Measurements from ENCODE around the gene ZEB2. TPM values are rescaled to one million over a fixed set of nuclear protein-coding genes. Genes with fewer than 3 reads are reported as not detected.

ZEB2 gene
- total RNA-seq, 1 donor from 2014 or later: 106 TPM

DNA sequence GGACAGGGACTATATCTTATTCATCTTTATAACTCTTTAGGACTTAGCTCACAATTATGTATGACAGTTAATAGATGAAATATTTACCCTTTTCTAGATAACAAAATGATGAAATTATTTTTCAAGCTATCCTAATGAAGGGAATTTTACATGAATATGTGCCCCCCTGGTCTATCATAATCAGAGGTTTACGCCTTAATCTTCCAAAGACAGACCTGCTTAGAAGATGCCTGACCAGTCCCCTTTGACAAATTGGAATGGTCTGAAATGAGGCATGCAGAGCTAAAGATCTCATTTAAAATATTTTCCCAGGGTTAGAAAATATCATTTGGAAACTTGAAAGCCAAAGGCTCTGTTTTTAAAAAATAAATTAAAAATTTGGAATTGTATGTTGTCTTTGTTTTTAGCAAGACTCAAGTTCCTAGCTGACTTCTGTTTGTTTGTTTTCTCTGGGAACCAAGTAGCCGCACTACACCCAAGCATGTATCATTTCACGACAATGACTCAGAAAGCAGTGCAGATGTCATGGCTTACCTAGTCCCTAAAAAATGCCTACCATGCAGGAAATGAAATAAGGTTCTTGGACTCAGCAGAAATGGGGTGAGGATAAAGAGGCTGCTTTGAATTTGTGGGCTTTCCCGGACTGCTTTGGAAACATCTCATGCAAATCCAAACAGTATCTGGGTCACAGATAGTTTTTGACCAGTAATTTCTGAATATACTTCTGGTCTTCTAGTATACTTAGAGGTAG is 162.1 kb downstream of the ZEB2 start:
- Histone ChIP-seq H3K4me1 (no peaks in the 10 kb centered on the region), H4K20me1 (ENCODE audit: low read depth) (no peaks in the 10 kb centered on the region), H3K9ac (no peak overlapping the region), H3K27me3 (no peaks in the 10 kb centered on the region), H3F3A (ENCODE audit: low read depth) (no peaks in the 10 kb centered on the region), H3K4me2 (no peak overlapping the region), H2AFZ (replicated peaks) (no peak overlapping the region), H3K27ac (no peak overlapping the region), H3K79me2 (ENCODE audit: low read depth) (no peaks in the 10 kb centered on the region), H3K9me3 (ENCODE audit: low read depth) (no peaks in the 10 kb centered on the region), H3K4me3 (no peak overlapping the region), H3K36me3 (no peaks in the 10 kb centered on the region)
- H3K36me3 Mint-ChIP-seq: no peaks in the 10 kb centered on the region
- H3K4me3 Mint-ChIP-seq: no peak overlapping the region
- H3K27ac Mint-ChIP-seq: no peak overlapping the region
- DNase-seq (ENCODE audit: low spot score): no peak
- H3K4me1 Mint-ChIP-seq: peaks cover 14% of the 10 kb centered on the region
- H3K27me3 Mint-ChIP-seq (ENCODE audit: insufficient read depth, low read depth): no peaks in the 10 kb centered on the region
- peaks cover 4% of the 10 kb centered on the region for H3K9me3 Mint-ChIP-seq
- no peak for TF ChIP-seq EZH2 (IDR thresholded peaks at IDR 0.05)
- TF ChIP-seq, protein P1, sequence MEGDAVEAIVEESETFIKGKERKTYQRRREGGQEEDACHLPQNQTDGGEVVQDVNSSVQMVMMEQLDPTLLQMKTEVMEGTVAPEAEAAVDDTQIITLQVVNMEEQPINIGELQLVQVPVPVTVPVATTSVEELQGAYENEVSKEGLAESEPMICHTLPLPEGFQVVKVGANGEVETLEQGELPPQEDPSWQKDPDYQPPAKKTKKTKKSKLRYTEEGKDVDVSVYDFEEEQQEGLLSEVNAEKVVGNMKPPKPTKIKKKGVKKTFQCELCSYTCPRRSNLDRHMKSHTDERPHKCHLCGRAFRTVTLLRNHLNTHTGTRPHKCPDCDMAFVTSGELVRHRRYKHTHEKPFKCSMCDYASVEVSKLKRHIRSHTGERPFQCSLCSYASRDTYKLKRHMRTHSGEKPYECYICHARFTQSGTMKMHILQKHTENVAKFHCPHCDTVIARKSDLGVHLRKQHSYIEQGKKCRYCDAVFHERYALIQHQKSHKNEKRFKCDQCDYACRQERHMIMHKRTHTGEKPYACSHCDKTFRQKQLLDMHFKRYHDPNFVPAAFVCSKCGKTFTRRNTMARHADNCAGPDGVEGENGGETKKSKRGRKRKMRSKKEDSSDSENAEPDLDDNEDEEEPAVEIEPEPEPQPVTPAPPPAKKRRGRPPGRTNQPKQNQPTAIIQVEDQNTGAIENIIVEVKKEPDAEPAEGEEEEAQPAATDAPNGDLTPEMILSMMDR (IDR thresholded peaks at IDR 0.05): no peak
- TF ChIP-seq EZH2phosphoT487 (IDR thresholded peaks at IDR 0.05): no peak

DNA sequence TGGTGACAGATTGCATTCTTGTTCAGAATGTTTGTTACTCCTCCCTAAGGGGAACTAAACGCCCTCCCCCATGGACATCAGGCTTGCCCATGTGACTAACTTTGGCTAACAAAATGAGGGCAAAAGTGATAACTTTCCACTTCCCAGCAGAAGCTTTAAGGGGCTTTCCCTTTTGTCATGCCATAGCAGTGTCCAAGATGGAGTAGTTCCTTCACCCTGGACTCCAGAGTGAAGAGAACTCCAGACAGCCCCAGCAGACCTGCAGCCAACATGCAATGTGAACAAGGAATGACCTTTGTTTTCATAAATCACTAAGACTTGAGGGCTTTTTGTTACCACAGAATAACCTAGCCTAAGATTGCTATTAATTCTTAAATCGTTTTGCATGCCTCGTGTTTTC is 163.5 kb downstream of the ZEB2 start:
- Histone ChIP-seq H3K4me2 (no peak overlapping the region), H3K27me3 (no peaks in the 10 kb centered on the region), H3K79me2 (ENCODE audit: low read depth) (no peaks in the 10 kb centered on the region), H3K27ac (no peak overlapping the region), H3F3A (ENCODE audit: low read depth) (no peaks in the 10 kb centered on the region), H3K4me1 (peaks cover under 1% of the 10 kb centered on the region), H3K9me3 (ENCODE audit: low read depth) (no peaks in the 10 kb centered on the region), H4K20me1 (ENCODE audit: low read depth) (no peaks in the 10 kb centered on the region), H2AFZ (replicated peaks) (no peak overlapping the region), H3K9ac (no peak overlapping the region), H3K4me3 (no peak overlapping the region), H3K36me3 (no peaks in the 10 kb centered on the region)
- H3K36me3 Mint-ChIP-seq: no peaks in the 10 kb centered on the region
- H3K4me3 Mint-ChIP-seq: no peak overlapping the region
- TF ChIP-seq EZH2 (IDR thresholded peaks at IDR 0.05) (no peak), EZH2phosphoT487 (IDR thresholded peaks at IDR 0.05) (no peak)
- TF ChIP-seq, protein P1 (IDR thresholded peaks at IDR 0.05): no peak
- H3K9me3 Mint-ChIP-seq: peaks cover 4% of the 10 kb centered on the region
- DNase-seq (ENCODE audit: low spot score): no peak
- H3K4me1 Mint-ChIP-seq: peaks cover 26% of the 10 kb centered on the region
- no peak overlapping the region for H3K27ac Mint-ChIP-seq
- H3K27me3 Mint-ChIP-seq (ENCODE audit: insufficient read depth, low read depth): no peaks in the 10 kb centered on the region

DNA sequence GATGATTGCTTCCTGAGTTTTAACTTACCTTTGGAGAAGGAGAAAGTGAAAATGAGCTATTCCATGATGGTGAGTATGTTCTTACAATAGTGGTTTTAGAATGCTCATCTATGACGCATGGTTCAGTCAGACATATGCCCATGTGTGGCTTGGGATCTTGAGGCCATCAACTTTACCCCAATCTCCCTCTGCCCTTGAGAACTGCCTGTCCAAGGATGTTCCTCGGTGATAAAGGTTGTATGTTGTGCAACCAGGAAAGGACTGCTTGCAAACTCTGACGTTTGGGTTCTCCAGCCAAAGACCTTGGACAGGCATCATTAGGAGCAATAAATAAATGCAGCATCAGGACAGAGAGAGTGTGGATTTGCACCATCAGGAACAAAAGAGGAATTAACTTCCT is 165.0 kb downstream of the ZEB2 start:
- H3K27me3 Mint-ChIP-seq (ENCODE audit: insufficient read depth, low read depth): no peaks in the 10 kb centered on the region
- peaks cover 15% of the 10 kb centered on the region for H3K4me1 ChIP-seq
- H3K27me3 ChIP-seq: no peaks in the 10 kb centered on the region
- no peaks in the 10 kb centered on the region for H3K79me2 ChIP-seq (ENCODE audit: low read depth)
- H3K4me3 Mint-ChIP-seq: no peak overlapping the region
- H3K27ac ChIP-seq: no peak overlapping the region
- H3K9me3 Mint-ChIP-seq: peaks cover 4% of the 10 kb centered on the region
- H4K20me1 ChIP-seq (ENCODE audit: low read depth): no peaks in the 10 kb centered on the region
- no peak overlapping the region for H3K9ac ChIP-seq
- H3K36me3 Mint-ChIP-seq: no peaks in the 10 kb centered on the region
- H3K4me2 ChIP-seq: no peak overlapping the region
- H3K4me1 Mint-ChIP-seq: peaks cover 39% of the 10 kb centered on the region
- no peak overlapping the region for H2AFZ ChIP-seq (replicated peaks)
- DNase-seq (ENCODE audit: low spot score): no peak
- TF ChIP-seq EZH2 (IDR thresholded peaks at IDR 0.05) (no peak), EZH2phosphoT487 (IDR thresholded peaks at IDR 0.05) (no peak)
- TF ChIP-seq, protein P1 (IDR thresholded peaks at IDR 0.05): no peak
- H3K27ac Mint-ChIP-seq: no peak overlapping the region
- H3K9me3 ChIP-seq (ENCODE audit: low read depth): no peaks in the 10 kb centered on the region
- H3K4me3 ChIP-seq: no peak overlapping the region
- peaks cover 12% of the 10 kb centered on the region for H3F3A ChIP-seq (ENCODE audit: low read depth)
- H3K36me3 ChIP-seq: no peaks in the 10 kb centered on the region
